GM21786 (cell line): ENCODE results near the gene OR9A4.
"Not testable (repeated sequence)": the region's sequence is repeated elsewhere in the genome, so short reads cannot be mapped to it uniquely, and the experiment has no call there.

Experiments used
- ATAC-seq: cut with Tn5 transposase; IDR thresholded peaks from one replicate; pipeline ENCODE4 v1.9.1; 2021; ENCODE audit not compliant: unreplicated experiment

OR9A4 gene

GRCh38 chr7:141916099-141916498, at the start of gene OR9A4:
Gene OR9A4 (plus strand): TSS chr7:141916399. CDS start chr7:141918876, 2,477 bp downstream.
- ATAC-seq = no peak

- no peak for ATAC-seq
These were observed 49.2 kb upstream of the OR9A4 start for GRCh38 chr7:141866974-141867373.

GRCh38 chr7:141872931-141873330, 43.3 kb upstream of the OR9A4 start:
- ATAC-seq = no peak

- no peak for ATAC-seq
These were observed 41.4 kb upstream of the OR9A4 start for GRCh38 chr7:141874787-141875186.

GRCh38 chr7:141875453-141875852, 40.7 kb upstream of the OR9A4 start:
- no peak for ATAC-seq

GRCh38 chr7:141876371-141876770, 39.8 kb upstream of the OR9A4 start:
- ATAC-seq = no peak

- no peak for ATAC-seq
These were observed 38.8 kb upstream of the OR9A4 start for GRCh38 chr7:141877365-141877764.

GRCh38 chr7:141880960-141881359, 35.2 kb upstream of the OR9A4 start:
- ATAC-seq = no peak

- peak; percentile 76 for ATAC-seq
These were observed 31.5 kb upstream of the OR9A4 start for GRCh38 chr7:141884539-141885225.

GRCh38 chr7:141889321-141889720, 26.9 kb upstream of the OR9A4 start:
- ATAC-seq = no peak

- ATAC-seq = no peak
These were observed 24.9 kb upstream of the OR9A4 start for GRCh38 chr7:141891336-141891735.

GRCh38 chr7:141899366-141899765, 16.8 kb upstream of the OR9A4 start:
- not testable (repeated sequence) for ATAC-seq

GRCh38 chr7:141906285-141906684, 9.9 kb upstream of the OR9A4 start:
- no peak for ATAC-seq

GRCh38 chr7:141911391-141911790, 4.8 kb upstream of the OR9A4 start:
- no peak for ATAC-seq

- peak; percentile 61 for ATAC-seq
These were observed 634 bp upstream of the OR9A4 start for GRCh38 chr7:141915565-141915964.

- no peak for ATAC-seq
These were observed 4.1 kb downstream of the OR9A4 start for GRCh38 chr7:141920281-141920680.

- ATAC-seq = no peak
These were observed 12.1 kb downstream of the OR9A4 start for GRCh38 chr7:141928146-141928844.

- ATAC-seq = no peak
These were observed 12.6 kb downstream of the OR9A4 start for GRCh38 chr7:141928845-141929195.

GRCh38 chr7:141930211-141930610, 14.0 kb downstream of the OR9A4 start:
- ATAC-seq = no peak

- no peak for ATAC-seq
These were observed 24.9 kb downstream of the OR9A4 start for GRCh38 chr7:141941075-141941474.

- no peak for ATAC-seq
These were observed 27.6 kb downstream of the OR9A4 start for GRCh38 chr7:141943846-141944245.

- no peak for ATAC-seq
These were observed 28.6 kb downstream of the OR9A4 start for GRCh38 chr7:141944811-141945210.

- no peak for ATAC-seq
These were observed 29.2 kb downstream of the OR9A4 start for GRCh38 chr7:141945356-141945755.
